HCT116 (cell line): ENCODE data around the gene TMSB4X.

Experiments used
- CTCF ChIP-seq, 3 experiments: fragments of 200-600 bp in 1 of 3; sonication (generic) in 1 of 3; IDR thresholded peaks in 2 of 3; conservative IDR thresholded peaks in 1 of 3; 2 replicates each; pipeline ENCODE4 v1.5.1; 2012 to 2017; ENCODE audit warnings: low read depth in 2 of 3, low read length in 2 of 3, antibody characterized with exemption in 1 of 3, borderline replicate concordance in 1 of 3, control low read depth in 1 of 3, mild to moderate bottlenecking in 1 of 3, mixed read lengths in 1 of 3, mixed run types in 1 of 3, moderate library complexity in 1 of 3; ENCODE audit not compliant: insufficient read depth in 1 of 3
- EZH2phosphoT487 ChIP-seq: fragments of 200-600 bp; IDR thresholded peaks from 2 replicates; pipeline ENCODE4 v1.6.1; 2018; ENCODE audit warnings: antibody characterized with exemption, borderline replicate concordance
- MAX ChIP-seq: IDR thresholded peaks from 2 replicates; pipeline ENCODE4 v1.6.1; 2012
- POLR2A ChIP-seq: IDR thresholded peaks from 2 replicates; pipeline ENCODE4 v1.7.0; 2011; ENCODE audit warnings: borderline replicate concordance; ENCODE audit not compliant: insufficient read depth, insufficient read length; ENCODE audit errors: extremely low read depth

GRCh38 chrX:12958059-12958458, 16.9 kb upstream of the TMSB4X start:
- TF ChIP-seq POLR2A (no peak), MAX (no peak), CTCF (IDR thresholded peaks at IDR 0.05 in 2 of 3, conservative IDR thresholded peaks at IDR 0.05 in 1 of 3; ENCODE audit: borderline replicate concordance in 1 of 3, insufficient read depth in 1 of 3, low read depth in 2 of 3, low read length in 2 of 3) (no peak), EZH2phosphoT487 (no peak)
